Right lobe of liver (tissue), 6 donors: ENCODE measurements around the gene DOCK7. TPM values are rescaled to one million over a fixed set of nuclear protein-coding genes. Genes with fewer than 3 reads are reported as not detected.

Experiments used
- ATAC-seq, 4 donors: fragments of 200-7000 bp; cut with Tn5 transposase; one replicate each; pipeline ENCODE4 v1.9.1; 2020; ENCODE audit warnings: mild to moderate bottlenecking in 4 of 4, moderate library complexity in 4 of 4
- DNase-seq, 3 donors: peaks; one replicate each; pipeline ENCODE4 v3.0.0-alpha.2; 2020
- H3K27ac ChIP-seq, 3 donors: fragments of 200-600 bp; one replicate each; pipeline ENCODE4 v1.8.0; 2022
- H3K27me3 ChIP-seq, 2 donors: fragments of 200-600 bp; one replicate each; pipeline ENCODE4 v1.8.0; 2022
- H3K36me3 ChIP-seq, 4 donors: fragments of 200-600 bp; sonication (generic) in 1 of 4; one replicate each; pipeline versions ENCODE4 v1.5.1 to v1.8.0; 2017 to 2022; ENCODE audit warnings: control low read depth in 1 of 4
- H3K4me1 ChIP-seq, 4 donors: fragments of 200-600 bp; sonication (generic) in 1 of 4; one replicate each; pipeline versions ENCODE4 v1.5.1 to v1.8.0; 2017 to 2022; ENCODE audit warnings: control low read depth in 1 of 4
- H3K4me3 ChIP-seq, 3 donors: fragments of 200-600 bp; one replicate each; pipeline ENCODE4 v1.8.0; 2022
- H3K9me3 ChIP-seq, 4 donors: fragments of 200-600 bp; sonication (generic) in 1 of 4; one replicate each; pipeline versions ENCODE4 v1.5.1 to v1.8.0; 2017 to 2022; ENCODE audit warnings: control low read depth in 1 of 4
- CTCF ChIP-seq, 4 donors: fragments of 200-600 bp in 3 of 4; fragments of 450-650 bp in 1 of 4; IDR thresholded peaks; one replicate each; pipeline versions ENCODE4 v1.5.1 to v1.8.0; 2016 to 2022; ENCODE audit warnings: antibody characterized with exemption in 4 of 4, mild to moderate bottlenecking in 2 of 4
- POLR2A ChIP-seq: fragments of 450-650 bp; IDR thresholded peaks from one replicate; pipeline ENCODE4 v1.6.1; 2017; ENCODE audit warnings: antibody characterized with exemption, mild to moderate bottlenecking
- WGBS: methylation state at CpG from one replicate; pipeline ENCODE4 v1.1.6; 2018; ENCODE audit warnings: low coverage, low lambda C conversion rate; ENCODE audit not compliant: insufficient coverage; ENCODE audit errors: missing lambda C conversion rate; 5-methylcytosine and 5-hydroxymethylcytosine counted together
- intact Hi-C, 2 donors: fragments of 100-400 bp; cut with DNase I; formaldehyde crosslinking; loops; one replicate each; pipeline versions ENCODE4 v1.11.2 to v1.14.1; 2022
- total RNA-seq, 6 experiments: library from RNA; depleted of rRNA in 2 of 6; stranded (reverse); fragments of >200 nt in 2 of 6; fragmentation: NEBNext Ultra II Directional in 3 of 6; extraction: Animal tissue kit (Norgen Biotek cat#: 25700) in 3 of 6; gene quantifications; one replicate each; pipeline versions ENCODE4 v1.1.0 to v1.2.4, GENCODE V29; 2016 to 2023
- donor health status: DM: no; HTN: yes; CAD: no.
- donor health status: DM: no; HTN: no; CAD: no.
- donor health status: DM: no; HTN: no; CAD: no.
- donor health status: DM: no; HTN: yes; CAD: no.
- donor health status: DM: no; HTN: yes; CAD: no.

Gene DOCK7
- total RNA-seq, 6 experiments from 2014 or later, result 14.1 to 28.4 (median 20.1) TPM

- intact Hi-C loops, result no loop called here
- peak within 1 kb of the TSS; percentile 75 to 87 (median 76) for H3K27ac ChIP-seq
- TF ChIP-seq CTCF (IDR thresholded peaks at IDR 0.05) (no peak), POLR2A (peak; percentile 63)
- peaks cover 0 to 7% (median 0%) of the 10 kb centered on the region in 4 donors for H3K36me3 ChIP-seq
- peak within 1 kb of the TSS; percentile 19 to 59 (median 49) for H3K4me3 ChIP-seq
- 21% methylated on average over 3 of the region's 3 CpGs for WGBS
- ATAC-seq (peak; percentile 71 to 85 (median 80)), DNase-seq (no peak)
- no peaks in the 10 kb centered on the region for H3K27me3 ChIP-seq
- no peaks in the 10 kb centered on the region for H3K9me3 ChIP-seq
- H3K4me1 ChIP-seq, result peaks cover 0 to 39% (median 12%) of the 10 kb centered on the region in 4 donors
Measured at GRCh38 chr1:62597281-62597680, 90.9 kb downstream of the DOCK7 start, which contains the start of gene ANGPTL3. Gene ANGPTL3 (plus strand): TSS chr1:62597520. CDS start chr1:62597567, 47 bp downstream.

- no peaks in the 10 kb centered on the region for H3K36me3 ChIP-seq
- no peak overlapping the region for H3K4me3 ChIP-seq
- no peaks in the 10 kb centered on the region for H3K9me3 ChIP-seq
- TF ChIP-seq CTCF (IDR thresholded peaks at IDR 0.05), result no peak
- no peak for TF ChIP-seq POLR2A
- ATAC-seq, result no peak
- peaks cover 0 to 28% (median 9%) of the 10 kb centered on the region in 4 donors for H3K4me1 ChIP-seq
- peak overlapping the region in 2 of 3 donors; percentile 76 to 87 for H3K27ac ChIP-seq
- intact Hi-C loops, result no loop called here
- no peaks in the 10 kb centered on the region for H3K27me3 ChIP-seq
- no peak for DNase-seq
- 59% methylated on average over 3 of the region's 3 CpGs for WGBS
Measured at GRCh38 chr1:62595647-62596046, 92.5 kb downstream of the DOCK7 start.

- peak; percentile 48 to 62 (median 50) for ATAC-seq
- 14% methylated on average over 2 of the region's 2 CpGs for WGBS
- intact Hi-C loops, result no loop called here
Measured at GRCh38 chr1:62593825-62594394, 94.3 kb downstream of the DOCK7 start.

GRCh38 chr1:62590970-62591368, 97.2 kb downstream of the DOCK7 start:
- intact Hi-C loops, result no loop called here
- Histone ChIP-seq H3K27ac (no peak overlapping the region), H3K36me3 (no peaks in the 10 kb centered on the region), H3K9me3 (no peaks in the 10 kb centered on the region), H3K4me3 (no peak overlapping the region), H3K27me3 (no peaks in the 10 kb centered on the region), H3K4me1 (peaks cover 0 to 28% (median 10%) of the 10 kb centered on the region in 4 donors)
- TF ChIP-seq CTCF (IDR thresholded peaks at IDR 0.05) (no peak), POLR2A (no peak)
- 15% methylated on average over 1 of the region's 1 CpG for WGBS
- DNase-seq (no peak), ATAC-seq (no peak)

More at GRCh38 chr1:62593825-62594394, 94.3 kb downstream of the DOCK7 start:
- Histone ChIP-seq H3K36me3 (no peaks in the 10 kb centered on the region), H3K4me3 (peak overlapping the region in 1 of 3 donors; percentile 5), H3K4me1 (peaks cover 0 to 33% (median 11%) of the 10 kb centered on the region in 4 donors), H3K27ac (peak overlapping the region; percentile 52 to 87 (median 62)), H3K9me3 (no peaks in the 10 kb centered on the region), H3K27me3 (no peaks in the 10 kb centered on the region)
- no peak for TF ChIP-seq POLR2A
- TF ChIP-seq CTCF (IDR thresholded peaks at IDR 0.05), result no peak
- no peak for DNase-seq
